GM06990 (cell line): ENCODE data around the gene GTF3C1.

Experiments
- DNase-seq: peaks from one replicate; pipeline ENCODE4 v3.0.0-alpha.2; 2011; ENCODE audit not compliant: insufficient read length; ENCODE audit errors: extremely low read depth
- H3K27me3 ChIP-seq: replicated peaks from 2 replicates; pipeline ENCODE4 v1.6.0; 2011; ENCODE audit warnings: low read length; ENCODE audit not compliant: control insufficient read depth, insufficient read depth
- H3K36me3 ChIP-seq: 2 replicates; pipeline ENCODE4 v1.5.1; 2011; ENCODE audit warnings: low read length; ENCODE audit not compliant: control insufficient read depth, insufficient read depth
- H3K4me3 ChIP-seq: replicated peaks from 2 replicates; pipeline ENCODE4 v1.5.1; 2011; ENCODE audit warnings: low read depth, mild to moderate bottlenecking, control low read depth, low read length
- CTCF ChIP-seq: IDR thresholded peaks from 2 replicates; pipeline ENCODE4 v1.5.1; 2011; ENCODE audit warnings: low read length, control low read depth, mild to moderate bottlenecking, inconsistent platforms; ENCODE audit not compliant: insufficient read depth, poor library complexity, severe bottlenecking

GTF3C1 gene

GRCh38 chr16:27455700-27456099, 94.0 kb downstream of the GTF3C1 start:
- no peak for DNase-seq
- no peak for TF ChIP-seq CTCF
- H3K27me3 ChIP-seq, result no peaks in the 10 kb centered on the region
- no peak overlapping the region for H3K4me3 ChIP-seq
- peaks cover 1% of the 10 kb centered on the region; the same call in 1 of the 2 replicates for H3K36me3 ChIP-seq

GRCh38 chr16:27453494-27453825, 96.3 kb downstream of the GTF3C1 start:
- no peak for TF ChIP-seq CTCF
- Histone ChIP-seq H3K36me3 (peaks cover 13% of the 10 kb centered on the region), H3K27me3 (no peaks in the 10 kb centered on the region), H3K4me3 (no peak overlapping the region)
- no peak for DNase-seq

- H3K36me3 ChIP-seq, result peaks cover 16% of the 10 kb centered on the region
- H3K27me3 ChIP-seq, result no peaks in the 10 kb centered on the region
- DNase-seq, result peak; percentile 50
- H3K4me3 ChIP-seq, result no peak overlapping the region
- TF ChIP-seq CTCF, result no peak
Measured at GRCh38 chr16:27452569-27453493, 96.9 kb downstream of the GTF3C1 start.

- no peak for DNase-seq
- TF ChIP-seq CTCF, result no peak
- Histone ChIP-seq H3K27me3 (no peaks in the 10 kb centered on the region), H3K4me3 (no peak overlapping the region), H3K36me3 (peaks cover 43% of the 10 kb centered on the region)
Measured at GRCh38 chr16:27450196-27450549, 99.5 kb downstream of the GTF3C1 start.

- H3K27me3 ChIP-seq, result no peaks in the 10 kb centered on the region
- H3K4me3 ChIP-seq, result no peak overlapping the region
- no peak for TF ChIP-seq CTCF
- peaks cover 48% of the 10 kb centered on the region for H3K36me3 ChIP-seq
- DNase-seq, result peak; percentile 80
Measured at GRCh38 chr16:27449434-27450195, 100.1 kb downstream of the GTF3C1 start.
